Loucy (cell line): ENCODE results near the gene TAS2R4.
A peak's percentile ranks its signal among the peaks of the same experiment; 100 is the strongest.
"Not testable (repeated sequence)": the region's sequence is repeated elsewhere in the genome, so short reads cannot be mapped to it uniquely, and the experiment has no call there.

Source experiments
- H2AFZ ChIP-seq: fragments of 200-600 bp; sonication (generic); 2 replicates; pipeline ENCODE4 v1.6.0; 2016; ENCODE audit warnings: antibody characterized with exemption, mild to moderate bottlenecking, low read length, moderate library complexity
- H3F3A ChIP-seq: fragments of 200-600 bp; 2 replicates; pipeline ENCODE4 v1.6.0; 2016; ENCODE audit warnings: antibody characterized with exemption, low read depth, mild to moderate bottlenecking
- H3K27me3 ChIP-seq: fragments of 200-600 bp; sonication (generic); 2 replicates; pipeline ENCODE4 v1.6.1; 2014; ENCODE audit warnings: low read length, mild to moderate bottlenecking; ENCODE audit not compliant: insufficient read depth, poor library complexity, severe bottlenecking
- H3K36me3 ChIP-seq: fragments of 200-600 bp; sonication (generic); 2 replicates; pipeline ENCODE4 v1.6.1; 2016; ENCODE audit warnings: low read length; ENCODE audit not compliant: insufficient read depth
- H3K4me1 ChIP-seq: fragments of 200-600 bp; sonication (generic); 2 replicates; pipeline ENCODE4 v1.5.1; 2014; ENCODE audit warnings: low read length, mild to moderate bottlenecking; ENCODE audit not compliant: insufficient read depth, poor library complexity, severe bottlenecking
- H3K4me2 ChIP-seq: fragments of 200-600 bp; sonication (generic); 2 replicates; pipeline ENCODE4 v1.6.0; 2014; ENCODE audit warnings: antibody characterized with exemption, low read length, low read depth, mild to moderate bottlenecking; ENCODE audit not compliant: poor library complexity, severe bottlenecking
- H3K4me3 ChIP-seq: fragments of 200-600 bp; sonication (generic); 2 replicates; pipeline ENCODE4 v1.5.1; 2014; ENCODE audit warnings: low read length, mild to moderate bottlenecking, mixed read lengths; ENCODE audit not compliant: poor library complexity, severe bottlenecking
- H3K79me2 ChIP-seq: fragments of 200-600 bp; sonication (generic); 2 replicates; pipeline ENCODE4 v1.6.1; 2014; ENCODE audit warnings: low read length; ENCODE audit not compliant: insufficient read depth
- H3K9ac ChIP-seq: fragments of 200-600 bp; sonication (generic); 2 replicates; pipeline ENCODE4 v1.6.0; 2014; ENCODE audit warnings: mild to moderate bottlenecking, low read depth, low read length, moderate library complexity; ENCODE audit not compliant: poor library complexity, severe bottlenecking
- H3K9me2 ChIP-seq: fragments of 200-600 bp; sonication (generic); replicated peaks from 2 replicates; pipeline ENCODE4 v1.6.1; 2016; ENCODE audit warnings: low read depth, low read length, mixed read lengths
- H3K9me3 ChIP-seq: fragments of 200-600 bp; sonication (generic); 2 replicates; pipeline ENCODE4 v1.6.1; 2014; ENCODE audit warnings: mild to moderate bottlenecking, antibody characterized with exemption, low read length, low read depth; ENCODE audit not compliant: insufficient read depth
- H4K20me1 ChIP-seq: fragments of 200-600 bp; sonication (generic); 2 replicates; pipeline ENCODE4 v1.6.0; 2014; ENCODE audit warnings: antibody characterized with exemption, low read length, mild to moderate bottlenecking; ENCODE audit not compliant: insufficient read depth, poor library complexity, severe bottlenecking
- CTCF ChIP-seq: fragments of 200-600 bp; sonication (generic); conservative IDR thresholded peaks from 2 replicates; pipeline ENCODE4 v1.5.1; 2014; ENCODE audit warnings: mild to moderate bottlenecking, antibody characterized with exemption, low read length
- EZH2phosphoT487 ChIP-seq: fragments of 200-600 bp; IDR thresholded peaks from 2 replicates; pipeline ENCODE4 v1.6.1; 2018; ENCODE audit warnings: antibody characterized with exemption, mild to moderate bottlenecking, moderate library complexity, borderline replicate concordance

The TAS2R4 gene

DNA sequence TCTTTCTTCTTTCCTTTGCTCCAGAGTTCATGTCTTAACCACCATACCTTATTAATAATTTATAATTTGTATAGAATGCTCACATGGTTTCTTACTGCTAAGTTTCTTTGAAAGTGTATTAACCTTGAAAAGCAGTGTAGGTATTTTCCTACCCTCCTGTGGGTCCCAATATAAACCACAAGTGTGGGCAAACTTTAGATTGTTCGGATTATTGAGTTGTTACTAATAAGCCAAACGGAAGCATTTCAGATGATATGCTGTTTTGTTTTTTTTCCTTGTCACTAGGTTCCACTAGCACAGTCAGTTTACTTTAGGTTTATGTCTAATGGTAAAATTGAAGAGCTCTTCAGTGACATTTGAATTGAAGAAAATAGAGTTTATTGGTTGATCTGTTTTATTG, 28.1 kb upstream of the TAS2R4 start:
- Histone ChIP-seq H2AFZ (no peak overlapping the region), H3K9me3 (peaks cover 10% of the 10 kb centered on the region; the same call in 1 of the 2 replicates), H3K27me3 (no peaks in the 10 kb centered on the region), H3K4me2 (no peak overlapping the region), H4K20me1 (peaks cover 20% of the 10 kb centered on the region), H3K9me2 (no peaks in the 10 kb centered on the region), H3K4me3 (no peak overlapping the region), H3K36me3 (peaks cover 89% of the 10 kb centered on the region), H3K4me1 (no peaks in the 10 kb centered on the region), H3K79me2 (no peaks in the 10 kb centered on the region; the same call in 1 of the 2 replicates), H3K9ac (no peak overlapping the region), H3F3A (no peaks in the 10 kb centered on the region)
- TF ChIP-seq EZH2phosphoT487 (no peak), CTCF (no peak)

GRCh38 chr7:141751904-141752303, 24.6 kb upstream of the TAS2R4 start:
- not testable (repeated sequence) for H3K4me3 ChIP-seq, H2AFZ ChIP-seq, H3K79me2 ChIP-seq, H3K4me1 ChIP-seq, H4K20me1 ChIP-seq, H3K4me2 ChIP-seq, H3F3A ChIP-seq, H3K9me2 ChIP-seq, H3K9ac ChIP-seq, H3K27me3 ChIP-seq, H3K9me3 ChIP-seq
- H3K36me3 ChIP-seq, result peaks cover 64% of the 10 kb centered on the region

- H3K4me2 ChIP-seq, result no peak overlapping the region
- no peaks in the 10 kb centered on the region for H3K9me2 ChIP-seq
- no peaks in the 10 kb centered on the region for H3F3A ChIP-seq
- peaks cover 10% of the 10 kb centered on the region; the same call in 1 of the 2 replicates for H3K9me3 ChIP-seq
- no peak overlapping the region for H3K4me3 ChIP-seq
- H3K79me2 ChIP-seq, result no peaks in the 10 kb centered on the region
- TF ChIP-seq EZH2phosphoT487 (no peak), CTCF (peak; percentile 55)
- no peaks in the 10 kb centered on the region for H4K20me1 ChIP-seq
- no peaks in the 10 kb centered on the region for H3K4me1 ChIP-seq
- peaks cover 70% of the 10 kb centered on the region for H3K36me3 ChIP-seq
- no peak overlapping the region for H3K9ac ChIP-seq
- no peak overlapping the region for H2AFZ ChIP-seq
- H3K27me3 ChIP-seq, result no peaks in the 10 kb centered on the region
These were observed 23.8 kb upstream of the TAS2R4 start for GRCh38 chr7:141752634-141753033.

DNA sequence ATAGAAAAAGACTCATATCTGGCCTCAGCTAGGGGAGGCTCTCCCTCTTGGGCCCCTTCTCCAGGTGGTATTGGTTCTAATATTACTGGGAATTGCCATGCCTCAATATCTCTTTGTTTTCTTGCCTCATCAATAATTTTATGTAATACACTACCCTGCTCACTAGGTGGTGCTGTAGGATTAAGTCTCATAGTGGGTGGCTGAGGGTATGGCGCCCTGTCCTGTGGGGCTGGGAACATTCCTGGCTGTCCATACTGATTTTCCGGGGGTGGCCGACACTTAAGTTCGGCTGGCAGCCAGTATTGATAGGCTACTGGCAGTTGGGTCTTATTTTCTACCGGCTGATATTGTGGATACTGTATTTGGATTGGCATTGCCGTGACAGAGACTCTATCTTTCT, 21.5 kb upstream of the TAS2R4 start:
- no peaks in the 10 kb centered on the region for H3K9me2 ChIP-seq
- no peaks in the 10 kb centered on the region for H3K4me1 ChIP-seq
- H3K27me3 ChIP-seq, result no peaks in the 10 kb centered on the region
- no peak overlapping the region for H2AFZ ChIP-seq
- no peak overlapping the region for H3K4me2 ChIP-seq
- no peaks in the 10 kb centered on the region for H3F3A ChIP-seq
- H3K36me3 ChIP-seq, result peaks cover 67% of the 10 kb centered on the region
- H3K4me3 ChIP-seq, result no peak overlapping the region
- H4K20me1 ChIP-seq, result no peaks in the 10 kb centered on the region
- H3K79me2 ChIP-seq, result no peaks in the 10 kb centered on the region
- no peak overlapping the region for H3K9ac ChIP-seq
- H3K9me3 ChIP-seq, result peaks cover 10% of the 10 kb centered on the region; the same call in 1 of the 2 replicates
- TF ChIP-seq EZH2phosphoT487, result no peak
- peak; percentile 71 for TF ChIP-seq CTCF
